ENCODE results near the gene SNX8. TPM values are rescaled to one million over a fixed set of nuclear protein-coding genes. Genes with fewer than 3 reads are reported as not detected.
"Not testable (repeated sequence)": the region's sequence is repeated elsewhere in the genome, so short reads cannot be mapped to it uniquely, and the experiment has no call there.

Gene SNX8
- total and polyA plus RNA-seq, 2 of the 4 experiments (the other 2 are of a cell fraction), result 7.7 to 55.9 TPM

DNA sequence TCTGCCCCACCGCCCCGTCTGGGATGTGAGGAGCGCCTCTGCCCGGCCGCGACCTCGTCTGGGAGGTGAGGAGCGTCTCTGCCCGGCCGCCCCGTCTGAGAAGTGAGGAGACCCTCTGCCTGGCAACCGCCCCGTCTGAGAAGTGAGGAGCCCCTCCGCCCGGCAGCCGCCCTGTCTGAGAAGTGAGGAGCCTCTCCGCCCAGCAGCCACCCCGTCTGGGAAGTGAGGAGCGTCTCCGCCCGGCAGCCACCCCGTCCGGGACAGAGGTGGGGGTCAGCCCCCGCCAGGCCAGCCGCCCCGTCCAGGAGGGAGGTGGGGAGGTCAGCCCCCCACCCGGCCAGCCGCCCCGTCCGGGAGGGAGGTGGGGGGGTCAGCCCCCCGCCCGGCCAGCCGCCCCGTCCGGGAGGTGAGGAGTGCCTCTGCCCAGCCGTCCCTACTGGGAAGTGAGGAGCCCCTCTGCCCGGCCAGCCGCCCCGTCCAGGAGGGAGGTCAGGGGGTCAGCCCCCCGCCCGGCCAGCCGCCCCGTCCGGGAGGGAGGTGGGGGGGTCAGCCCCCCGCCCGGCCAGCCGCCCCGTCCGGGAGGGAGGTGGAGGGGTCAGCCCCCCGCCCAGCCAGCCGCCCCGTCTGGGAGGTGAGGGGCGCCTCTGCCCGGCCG is 11.4 kb downstream of the SNX8 start:
- H3K23ac ChIP-seq (ENCODE audit: low read depth, low read length); POLR2A ChIA-PET (ENCODE audit: unreplicated experiment); H3K36me3 ChIP-seq (ENCODE audit: control insufficient read depth, insufficient read depth, low read length); H3K9me3 ChIP-seq (ENCODE audit: control insufficient read depth, insufficient read depth, low read length); H3K27me3 ChIP-seq (ENCODE audit: control insufficient read depth, insufficient read depth, low read length); H2BK20ac ChIP-seq (ENCODE audit: low read depth, low read length); CTCF ChIA-PET; H3K4ac ChIP-seq (ENCODE audit: low read depth, low read length); H3K56ac ChIP-seq (ENCODE audit: extremely low read depth, insufficient read depth, low read length); H2BK120ac ChIP-seq (ENCODE audit: low read depth, low read length); H3K4me3 ChIP-seq (ENCODE audit: insufficient read depth, low read depth, low read length); H2AK5ac ChIP-seq (ENCODE audit: low read depth, low read length); H3K4me2 ChIP-seq (ENCODE audit: low read depth, low read length); H2BK5ac ChIP-seq (ENCODE audit: low read depth, low read length, poor library complexity, severe bottlenecking); H4K5ac ChIP-seq (ENCODE audit: low read depth, low read length); intact Hi-C loops (cut with micrococcal nuclease); H2AK9ac ChIP-seq (replicated peaks; ENCODE audit: low read depth, low read length, poor library complexity); DNase-seq; in situ Hi-C loops (cut with MboI; ENCODE audit: low sequenced_read_pairs); H4K91ac ChIP-seq (ENCODE audit: insufficient read depth, low read depth, low read length); dilution Hi-C loops (cut with HindIII; ENCODE audit: low sequenced_read_pairs, unreplicated experiment); H3K27ac ChIP-seq (ENCODE audit: insufficient read depth, low read length); H2BK15ac ChIP-seq (ENCODE audit: low read depth, low read length); H3K18ac ChIP-seq (ENCODE audit: low read depth, low read length); H3K14ac ChIP-seq (replicated peaks; ENCODE audit: low read depth, low read length); H2AFZ ChIP-seq (replicated peaks; ENCODE audit: low read length, poor library complexity); BruUV-seq (replicated peaks); H3K9ac ChIP-seq (ENCODE audit: low read depth, low read length); H4K8ac ChIP-seq (ENCODE audit: low read depth in 2 of 2, low read length in 2 of 2); ATAC-seq (ENCODE audit: low read depth): not testable (repeated sequence)
- H3K9me1 ChIP-seq (ENCODE audit: insufficient read depth, low read length), result peaks cover 17% of the 10 kb centered on the region
- H4K20me1 ChIP-seq (ENCODE audit: insufficient read depth, low read length), result peaks cover 18% of the 10 kb centered on the region; the same call in 1 of the 2 replicates
- H3K4me1 ChIP-seq (ENCODE audit: control insufficient read depth, insufficient read depth, low read length), result peaks cover 11% of the 10 kb centered on the region
- WGBS, 2 experiments (ENCODE audit: extremely low coverage in 2 of 2, insufficient read length in 1 of 2), result no CpG with 5 or more reads among the region's 55 CpGs
- H3K79me1 ChIP-seq (ENCODE audit: low read depth in 1 of 2, low read length in 2 of 2), result peaks cover 23 to 68% of the 10 kb centered on the region in 2 experiments

Measured in IMR-90 (cell line).